GM10248 (cell line): ENCODE data around the gene RTP5.
"Not testable (repeated sequence)": the region's sequence is repeated elsewhere in the genome, so short reads cannot be mapped to it uniquely, and the experiment has no call there.

Source experiments
- CTCF ChIA-PET: fragments of 300-600 bp; sonication (Branson Sonifier 250); formaldehyde crosslinking; extraction: SDS; loops from one replicate; lab custom pipeline; 2021; ENCODE audit warnings: antibody characterized with exemption; lab: Yijun Ruan, JAX
- POLR2A ChIA-PET: fragments of 350-650 bp; sonication (Branson Sonifier 250); formaldehyde crosslinking; extraction: SDS; loops from one replicate; lab custom pipeline; 2020; ENCODE audit warnings: antibody characterized with exemption; lab: Yijun Ruan, JAX
- DNase-seq: peaks from one replicate; pipeline ENCODE4 v3.0.0; 2012; ENCODE audit errors: extremely low spot score
- TF ChIP-seq, protein P1 (sequence below): IDR thresholded peaks from 2 replicates; pipeline ENCODE4 v1.5.1; 2012; ENCODE audit warnings: mild to moderate bottlenecking, low read depth; ENCODE audit errors: extremely low read depth, missing control alignments, control extremely low read depth

RTP5 gene

DNA sequence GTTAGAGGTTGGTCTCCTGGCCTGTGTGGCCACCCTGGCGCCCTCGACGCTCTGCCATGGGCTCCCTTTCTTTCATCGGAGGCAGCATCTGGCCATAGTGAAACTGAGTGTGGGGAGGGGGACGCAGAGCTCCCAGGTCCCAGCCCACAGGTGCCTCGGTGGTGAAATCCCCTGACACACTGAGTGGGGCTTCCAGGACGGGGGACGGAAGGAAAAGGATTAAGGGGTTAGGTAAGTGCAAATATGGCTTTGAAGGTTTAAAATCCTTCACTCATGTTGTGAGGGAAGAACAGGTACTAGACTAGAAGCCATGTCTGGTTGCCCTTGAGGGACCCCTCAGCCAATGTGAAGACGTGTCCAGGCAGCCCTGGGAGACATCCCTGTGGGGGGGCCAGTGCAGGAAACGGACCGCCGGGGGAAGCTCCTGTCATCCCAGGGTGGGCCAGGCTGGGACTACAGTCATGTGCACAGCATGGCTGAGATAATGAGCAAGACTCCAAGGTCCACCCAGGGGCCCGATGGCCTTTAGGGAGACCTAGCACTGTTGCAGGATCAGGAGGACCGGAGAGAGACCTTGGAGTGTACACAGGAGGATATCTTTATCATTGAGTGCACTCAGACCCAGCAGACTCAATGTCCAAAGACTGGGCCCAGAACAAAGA, 36.3 kb downstream of the RTP5 start:
- CTCF ChIA-PET: no interaction called here
- POLR2A ChIA-PET: no interaction called here
- no peak for DNase-seq
- TF ChIP-seq, protein P1, sequence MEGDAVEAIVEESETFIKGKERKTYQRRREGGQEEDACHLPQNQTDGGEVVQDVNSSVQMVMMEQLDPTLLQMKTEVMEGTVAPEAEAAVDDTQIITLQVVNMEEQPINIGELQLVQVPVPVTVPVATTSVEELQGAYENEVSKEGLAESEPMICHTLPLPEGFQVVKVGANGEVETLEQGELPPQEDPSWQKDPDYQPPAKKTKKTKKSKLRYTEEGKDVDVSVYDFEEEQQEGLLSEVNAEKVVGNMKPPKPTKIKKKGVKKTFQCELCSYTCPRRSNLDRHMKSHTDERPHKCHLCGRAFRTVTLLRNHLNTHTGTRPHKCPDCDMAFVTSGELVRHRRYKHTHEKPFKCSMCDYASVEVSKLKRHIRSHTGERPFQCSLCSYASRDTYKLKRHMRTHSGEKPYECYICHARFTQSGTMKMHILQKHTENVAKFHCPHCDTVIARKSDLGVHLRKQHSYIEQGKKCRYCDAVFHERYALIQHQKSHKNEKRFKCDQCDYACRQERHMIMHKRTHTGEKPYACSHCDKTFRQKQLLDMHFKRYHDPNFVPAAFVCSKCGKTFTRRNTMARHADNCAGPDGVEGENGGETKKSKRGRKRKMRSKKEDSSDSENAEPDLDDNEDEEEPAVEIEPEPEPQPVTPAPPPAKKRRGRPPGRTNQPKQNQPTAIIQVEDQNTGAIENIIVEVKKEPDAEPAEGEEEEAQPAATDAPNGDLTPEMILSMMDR: no peak

DNA sequence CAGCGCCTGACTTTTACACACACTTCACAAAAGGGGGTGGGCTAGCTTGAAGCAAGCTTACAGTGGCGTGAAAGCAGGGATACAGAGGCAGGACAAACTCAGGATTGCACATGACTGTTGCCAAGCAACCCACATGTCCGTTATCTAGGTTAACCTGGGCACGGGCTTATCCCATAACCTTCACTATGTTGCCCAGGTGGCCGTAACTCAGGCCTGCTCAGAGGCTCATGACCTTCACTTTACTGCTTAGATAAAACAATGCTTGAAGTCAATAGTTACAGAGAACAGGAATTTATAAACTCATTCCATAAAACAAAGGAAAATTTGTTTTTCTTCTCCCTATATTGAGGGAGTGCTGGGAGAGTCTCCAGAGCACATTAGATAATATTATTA, 36.8 kb downstream of the RTP5 start:
- POLR2A ChIA-PET, DNase-seq, CTCF ChIA-PET: not testable (repeated sequence)

DNA sequence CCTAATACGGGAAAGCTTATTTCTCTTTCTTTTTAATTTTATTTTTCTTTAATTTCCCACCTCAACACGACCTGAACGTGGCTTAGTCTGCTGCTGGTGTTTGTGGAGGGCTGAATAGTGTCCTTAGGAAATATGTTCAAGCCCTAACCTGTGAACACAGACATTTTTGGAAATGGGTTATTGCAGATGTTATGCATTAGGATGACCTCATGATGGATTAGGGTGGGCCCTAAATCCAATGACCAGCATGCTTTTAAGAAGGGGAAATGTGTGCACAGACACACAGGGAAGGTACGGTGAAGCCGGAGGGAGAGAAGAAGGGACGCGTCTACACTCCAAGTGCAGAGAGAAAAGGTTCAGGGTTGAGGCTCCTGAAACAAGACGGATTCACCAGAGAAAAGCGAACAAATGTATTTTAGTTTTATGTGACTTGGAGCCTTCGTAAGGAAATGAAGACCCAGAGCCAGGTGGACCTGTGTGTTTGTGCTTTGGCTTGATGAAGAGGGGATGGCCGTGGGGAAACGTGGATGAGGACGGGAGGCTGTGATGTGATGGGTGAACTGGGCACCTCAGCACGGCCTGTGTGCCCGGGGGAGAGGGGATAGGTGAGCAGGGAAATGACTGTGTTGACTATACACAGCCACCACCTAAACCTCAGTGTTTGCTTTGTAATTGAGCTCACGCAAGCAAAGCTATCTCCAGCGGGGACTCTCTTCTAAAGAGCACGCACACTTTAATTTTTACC, 37.5 kb downstream of the RTP5 start:
- ChIA-PET CTCF (no interaction called here), POLR2A (no interaction called here)
- no peak for DNase-seq
- TF ChIP-seq, protein P1: no peak

DNA sequence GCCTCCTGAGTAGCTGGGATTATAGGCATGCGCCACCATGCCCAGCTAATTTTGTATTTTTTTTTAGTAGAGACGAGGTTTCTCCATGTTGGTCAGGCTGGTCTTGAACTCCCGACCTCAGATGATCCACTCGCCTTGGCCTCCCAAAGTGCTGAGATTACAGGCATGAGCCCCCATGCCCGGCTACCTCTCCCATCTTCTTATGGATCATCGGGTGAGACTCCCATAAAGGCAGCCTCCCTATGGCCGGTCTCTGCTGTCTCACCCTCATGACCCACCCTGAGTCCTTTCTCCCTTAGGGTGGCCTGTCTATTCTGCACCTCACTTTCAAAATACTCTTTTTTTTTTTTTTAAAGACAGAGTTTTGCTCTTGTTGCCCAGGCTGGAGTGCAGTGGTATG, 38.3 kb downstream of the RTP5 start:
- DNase-seq, CTCF ChIA-PET, POLR2A ChIA-PET: not testable (repeated sequence)

DNA sequence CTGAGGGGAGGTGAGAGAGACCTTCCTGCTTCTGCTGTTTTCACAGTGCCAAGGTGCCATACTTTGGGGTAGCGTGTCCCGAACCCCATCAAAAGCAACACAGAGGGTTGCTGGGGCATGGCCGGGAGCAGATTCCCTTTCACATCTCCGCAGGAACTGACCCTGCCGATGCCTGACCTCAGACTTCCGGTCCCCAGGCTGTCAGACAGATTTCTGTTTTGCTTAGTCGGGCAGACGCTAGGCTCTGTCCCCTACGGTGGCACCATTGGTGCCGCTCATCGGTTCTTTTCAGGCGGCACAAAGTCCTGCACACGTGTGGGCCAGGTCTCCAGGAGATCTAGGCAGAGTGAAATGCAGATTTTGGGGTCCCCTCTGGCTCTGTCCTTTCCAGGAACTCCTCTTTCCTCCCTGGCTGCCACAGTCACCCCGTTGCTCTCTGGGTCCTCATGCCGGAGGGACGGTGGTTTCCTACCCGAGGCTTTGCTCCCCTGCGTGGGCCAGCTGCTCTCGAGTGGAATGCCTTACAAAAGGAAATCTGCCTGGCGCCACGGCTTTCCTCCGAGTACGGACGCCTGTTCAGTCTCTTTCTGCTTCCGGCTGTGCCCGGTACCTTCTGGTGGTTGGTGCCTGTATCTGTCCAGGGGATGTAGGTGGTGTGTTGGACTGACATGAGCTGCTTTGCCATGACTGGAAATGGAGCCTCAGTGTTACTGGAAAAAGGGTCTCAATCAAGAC, 39.3 kb downstream of the RTP5 start:
- no peak for DNase-seq
- TF ChIP-seq, protein P1: no peak
- ChIA-PET CTCF (no interaction called here), POLR2A (no interaction called here)

DNA sequence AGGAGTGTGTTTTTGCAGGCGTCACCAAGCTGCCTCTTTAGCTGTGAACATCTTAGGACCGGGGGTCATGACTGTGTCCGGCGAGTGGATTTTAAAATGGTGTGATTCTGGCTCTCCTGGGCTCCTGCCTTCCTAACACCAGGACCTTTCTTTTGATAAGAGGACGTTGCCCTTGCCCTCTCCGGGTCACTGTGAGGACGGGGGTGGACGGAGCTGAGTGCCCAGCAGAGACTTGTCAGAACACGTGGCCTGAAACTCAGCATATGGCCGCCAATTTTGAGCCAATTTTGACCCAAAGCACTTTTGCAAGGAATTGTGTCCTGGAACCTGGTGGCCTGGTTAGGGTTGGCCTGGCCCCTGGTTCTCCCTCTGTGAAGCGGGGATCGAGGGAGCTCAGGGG, 40.2 kb downstream of the RTP5 start:
- ChIA-PET CTCF (no interaction called here), POLR2A (no interaction called here)
- TF ChIP-seq, protein P1: no peak
- no peak for DNase-seq

- ChIA-PET CTCF (no interaction called here), POLR2A (no interaction called here)
- no peak for DNase-seq
- TF ChIP-seq, protein P1: no peak
Observed at GRCh38 chr2:241910604-241911520, 41.3 kb downstream of the RTP5 start.
